Adrenal gland (tissue), 12 donors: ENCODE data around the gene C10orf143. TPM values are rescaled to one million over a fixed set of nuclear protein-coding genes. Genes with fewer than 3 reads are reported as not detected.
A peak's percentile ranks its signal among the peaks of the same experiment; 100 is the strongest.
"Not testable (repeated sequence)": the region's sequence is repeated elsewhere in the genome, so short reads cannot be mapped to it uniquely, and the experiment has no call there.

ENCODE experiments used
- DNase-seq, 7 donors: peaks; one replicate each; pipeline ENCODE4 v3.0.0-alpha.2; 2019 to 2020
- H3K27ac ChIP-seq, 5 donors: fragments of 200-600 bp; sonication (generic) in 4 of 5; 1 replicate in 3 of 5; 2 replicates in 2 of 5; pipeline versions ENCODE4 v1.5.1 to v1.8.0; 2016 to 2020; ENCODE audit warnings: mild to moderate bottlenecking in 1 of 5
- H3K27me3 ChIP-seq: fragments of 200-600 bp; 2 replicates; pipeline ENCODE4 v1.8.0; 2021
- H3K36me3 ChIP-seq, 2 donors: fragments of 200-600 bp; replicated peaks in 1 of 2; 1 replicate in 1 of 2; 2 replicates in 1 of 2; pipeline versions ENCODE4 v1.5.1 to v1.8.0; 2018 to 2022
- H3K4me1 ChIP-seq, 2 donors: fragments of 200-600 bp; replicated peaks in 1 of 2; 1 replicate in 1 of 2; 2 replicates in 1 of 2; pipeline versions ENCODE4 v1.5.1 to v1.8.0; 2018 to 2021
- H3K4me3 ChIP-seq, 4 donors: fragments of 200-600 bp; sonication (generic) in 3 of 4; one replicate each; pipeline ENCODE4 v1.5.1; 2016 to 2018
- H3K9me3 ChIP-seq, 3 donors: fragments of 200-600 bp; sonication (generic) in 1 of 3; replicated peaks in 1 of 3; 1 replicate in 2 of 3; 2 replicates in 1 of 3; pipeline versions ENCODE4 v1.5.1 to v1.8.0; 2016 to 2021
- POLR2A ChIP-seq, 2 donors: fragments of 450-650 bp; IDR thresholded peaks; one replicate each; pipeline ENCODE4 v1.6.1; 2017; ENCODE audit warnings: antibody characterized with exemption in 2 of 2, mild to moderate bottlenecking in 2 of 2, moderate library complexity in 1 of 2
- WGBS, 4 donors: extraction: QIAGEN DNeasy Blood & Tissue Kit in 2 of 4; methylation state at CpG; one replicate each; pipeline versions ENCODE4 v1.1.5 to v1.1.7; 2013 to 2017; 5-methylcytosine and 5-hydroxymethylcytosine counted together
- intact Hi-C, 2 donors: fragments of 100-400 bp; cut with DNase I; formaldehyde crosslinking; loops; one replicate each; pipeline versions ENCODE4 v1.14.1 to v1.15.0; 2022 to 2023
- polyA plus RNA-seq, 3 donors: library from polyadenylated mRNA; stranded (reverse); fragments of 200-250 nt in 2 of 3; fragments of 350-450 nt in 1 of 3; fragmentation: Illumina TruSeq in 1 of 3; extraction: RNeasy Lipid Tissue Mini Kit (QIAGEN cat#74804) in 1 of 3; gene quantifications; one replicate each; pipeline ENCODE4 v1.2.3, GENCODE V29; 2013 to 2014
- total RNA-seq, 9 donors: library from RNA; depleted of rRNA in 4 of 9; stranded (reverse); fragments of >200 nt in 4 of 9; fragments of 120-200 nt in 1 of 9; fragmentation: NEBNext Ultra II Directional in 1 of 9; extraction: Animal tissue kit (Norgen Biotek cat#: 25700) in 1 of 9; gene quantifications; one replicate each; pipeline versions ENCODE4 v1.1.0 to v1.2.4, GENCODE V29; 2013 to 2023
- TF ChIP-seq, protein P1 (sequence below), 6 experiments: fragments of 450-650 bp in 4 of 6; fragments of 200-600 bp in 2 of 6; sonication (generic) in 1 of 6; IDR thresholded peaks; 1 replicate in 5 of 6; 2 replicates in 1 of 6; pipeline versions ENCODE4 v1.5.1 to v1.8.0; 2016 to 2021; ENCODE audit warnings: antibody characterized with exemption in 6 of 6, mild to moderate bottlenecking in 2 of 6, moderate library complexity in 1 of 6
- donor health status: healthy with polysubstance abuse.
- donor health status: Bipolar disorder and iron deficiency.
- donor health status: DM: yes; HTN: yes; CAD: no.
- donor health status: DM: no; HTN: no; CAD: no.
- donor health status: DM: no; HTN: no; CAD: no.
- donor health status: DM: yes; HTN: yes; CAD: no.

C10orf143 gene
- total and polyA plus RNA-seq, 12 donors, result 0.85 to 19.3 (median 5.2) TPM

- intact Hi-C loops, result loop anchor here in 1 of 2 donors (2.0 kb wide), 1 partner anchor 26 kb away; the partner anchor contains the start of gene GLRX3
- DNase-seq, result peak; percentile 95 to 99 (median 98)
- peak; percentile 21 to 49 for TF ChIP-seq POLR2A (IDR thresholded peaks at IDR 0.05)
- TF ChIP-seq, protein P1, sequence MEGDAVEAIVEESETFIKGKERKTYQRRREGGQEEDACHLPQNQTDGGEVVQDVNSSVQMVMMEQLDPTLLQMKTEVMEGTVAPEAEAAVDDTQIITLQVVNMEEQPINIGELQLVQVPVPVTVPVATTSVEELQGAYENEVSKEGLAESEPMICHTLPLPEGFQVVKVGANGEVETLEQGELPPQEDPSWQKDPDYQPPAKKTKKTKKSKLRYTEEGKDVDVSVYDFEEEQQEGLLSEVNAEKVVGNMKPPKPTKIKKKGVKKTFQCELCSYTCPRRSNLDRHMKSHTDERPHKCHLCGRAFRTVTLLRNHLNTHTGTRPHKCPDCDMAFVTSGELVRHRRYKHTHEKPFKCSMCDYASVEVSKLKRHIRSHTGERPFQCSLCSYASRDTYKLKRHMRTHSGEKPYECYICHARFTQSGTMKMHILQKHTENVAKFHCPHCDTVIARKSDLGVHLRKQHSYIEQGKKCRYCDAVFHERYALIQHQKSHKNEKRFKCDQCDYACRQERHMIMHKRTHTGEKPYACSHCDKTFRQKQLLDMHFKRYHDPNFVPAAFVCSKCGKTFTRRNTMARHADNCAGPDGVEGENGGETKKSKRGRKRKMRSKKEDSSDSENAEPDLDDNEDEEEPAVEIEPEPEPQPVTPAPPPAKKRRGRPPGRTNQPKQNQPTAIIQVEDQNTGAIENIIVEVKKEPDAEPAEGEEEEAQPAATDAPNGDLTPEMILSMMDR (IDR thresholded peaks at IDR 0.05), result no peak
- WGBS, 4 donors, result 0 to 6% (median 1%) methylated on average over 10 to 49 of the region's 49 CpGs
- Histone ChIP-seq H3K36me3 (no peaks in the 10 kb centered on the region), H3K27me3 (no peaks in the 10 kb centered on the region), H3K9me3 (no peaks in the 10 kb centered on the region), H3K27ac (peak overlapping the region; percentile 37 to 92 (median 89)), H3K4me3 (peak overlapping the region; percentile 34 to 97 (median 62)), H3K4me1 (peaks cover 0 to 24% of the 10 kb centered on the region in 2 donors)
Measured at GRCh38 chr10:130111113-130111851, 652 bp upstream of the C10orf143 start.

DNA sequence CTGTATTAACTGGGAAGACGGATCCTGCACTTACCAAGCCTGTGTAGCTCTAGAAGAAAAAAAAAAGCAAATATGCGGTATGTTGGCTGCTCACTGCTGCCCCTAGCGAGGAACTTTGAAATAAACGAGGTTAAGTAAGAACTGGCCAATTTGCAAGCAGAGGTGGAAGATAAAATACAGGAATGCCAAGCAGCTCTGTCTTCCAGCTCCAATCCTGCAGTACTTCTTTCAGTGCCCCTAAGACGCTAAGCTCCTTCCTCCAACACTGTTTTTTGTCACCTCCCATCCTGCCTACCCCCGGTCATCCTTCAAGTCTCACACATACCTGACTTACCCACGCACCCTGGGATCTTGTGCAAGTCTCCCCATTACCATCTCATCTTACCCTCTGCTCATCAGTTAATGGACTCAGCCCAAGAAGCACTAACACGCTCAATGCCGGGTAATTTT, 809 bp downstream of the C10orf143 start:
- Histone ChIP-seq H3K4me1 (peaks cover 0 to 24% of the 10 kb centered on the region in 2 donors), H3K4me3 (peak overlapping the region; percentile 34 to 97 (median 62)), H3K36me3 (no peaks in the 10 kb centered on the region), H3K27ac (peak overlapping the region; percentile 37 to 92 (median 89)), H3K27me3 (no peaks in the 10 kb centered on the region), H3K9me3 (no peaks in the 10 kb centered on the region)
- intact Hi-C loops, result loop anchor here in 1 of 2 donors (2.0 kb wide), 1 partner anchor 27 kb away; the partner anchor contains the start of gene GLRX3
- TF ChIP-seq POLR2A (IDR thresholded peaks at IDR 0.05), result no peak
- TF ChIP-seq, protein P1 (IDR thresholded peaks at IDR 0.05), result peak; percentile 71 to 89 (median 82)
- peak; percentile 71 to 91 (median 77) for DNase-seq
- 3 to 6% (median 4%) methylated on average over 9 of the region's 9 CpGs for WGBS, 4 donors

GRCh38 chr10:130108934-130109604, 1.6 kb downstream of the C10orf143 start:
- intact Hi-C loops, result no loop called here
- no peak for DNase-seq
- Histone ChIP-seq H3K27me3 (no peaks in the 10 kb centered on the region), H3K27ac (no peak overlapping the region), H3K36me3 (no peaks in the 10 kb centered on the region), H3K4me1 (peaks cover 0 to 24% of the 10 kb centered on the region in 2 donors), H3K9me3 (no peaks in the 10 kb centered on the region), H3K4me3 (peak overlapping the region in 1 of 4 donors; percentile 76)
- WGBS, 4 donors, result 57 to 68% (median 61%) methylated on average over 6 of the region's 6 CpGs
- no peak for TF ChIP-seq POLR2A (IDR thresholded peaks at IDR 0.05)
- TF ChIP-seq, protein P1 (IDR thresholded peaks at IDR 0.05), result no peak

DNA sequence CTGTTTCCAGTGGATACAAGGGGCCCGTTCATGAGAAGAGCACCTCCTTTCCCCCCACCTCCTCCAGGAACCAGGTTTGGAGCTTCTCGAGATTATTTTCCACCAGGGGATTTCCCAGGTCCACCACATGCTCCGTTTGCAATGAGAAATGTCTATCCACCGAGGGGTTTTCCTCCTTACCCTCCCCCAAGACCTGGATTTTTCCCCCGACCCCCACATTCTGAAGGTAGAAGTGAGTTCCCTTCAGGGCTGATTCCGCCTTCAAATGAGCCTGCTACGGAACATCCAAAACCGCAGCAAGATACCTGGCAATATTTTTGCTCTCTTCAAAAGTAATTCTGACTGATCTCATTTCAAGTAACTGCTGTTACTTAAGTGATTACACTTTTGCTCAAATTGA, 2.5 kb downstream of the C10orf143 start:
- H3K27me3 ChIP-seq, intact Hi-C loops, H3K27ac ChIP-seq, H3K9me3 ChIP-seq, DNase-seq, H3K4me3 ChIP-seq, H3K36me3 ChIP-seq: not testable (repeated sequence)
- WGBS, 4 donors, result 88 to 92% (median 90%) methylated on average over 7 to 8 of the region's 8 CpGs
- H3K4me1 ChIP-seq, result peaks cover 0 to 24% of the 10 kb centered on the region in 2 donors
